GM19099 (cell line): ENCODE results near the gene CDH4.

ENCODE experiments used
- POLR2A ChIP-seq: IDR thresholded peaks from 3 replicates; pipeline ENCODE4 v1.6.1; 2011; ENCODE audit warnings: low read depth; ENCODE audit not compliant: insufficient read length; ENCODE audit errors: extremely low read depth

Gene CDH4

DNA sequence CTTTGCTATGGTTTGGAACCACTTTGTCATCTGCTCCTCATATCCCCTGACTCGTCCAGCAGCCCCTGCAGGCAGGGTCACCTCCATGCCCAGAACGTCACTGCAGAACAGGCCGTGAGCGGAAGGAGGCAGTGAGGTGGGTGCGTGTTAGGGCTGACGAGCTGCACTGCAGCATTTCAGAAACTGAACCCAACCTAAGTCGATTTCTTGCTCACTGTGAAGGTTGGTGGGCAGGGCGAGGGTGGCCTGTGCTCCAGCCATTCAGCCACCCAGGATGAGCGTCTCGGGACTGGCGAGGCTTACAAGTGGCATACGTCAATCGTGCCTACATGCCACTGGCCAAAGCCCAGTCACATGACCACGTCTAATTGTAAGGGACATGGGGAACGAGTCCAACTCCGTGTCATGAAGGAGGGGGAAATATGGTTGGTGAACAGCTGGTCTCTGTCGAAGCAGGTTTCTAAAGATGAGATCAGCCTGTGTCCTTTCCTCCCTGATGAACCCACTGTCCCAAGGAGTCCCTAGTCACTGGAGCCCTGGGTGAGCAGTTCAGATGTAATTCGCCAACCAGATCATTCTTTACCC lies 524.5 kb downstream of the CDH4 start:
- no peak for TF ChIP-seq POLR2A

DNA sequence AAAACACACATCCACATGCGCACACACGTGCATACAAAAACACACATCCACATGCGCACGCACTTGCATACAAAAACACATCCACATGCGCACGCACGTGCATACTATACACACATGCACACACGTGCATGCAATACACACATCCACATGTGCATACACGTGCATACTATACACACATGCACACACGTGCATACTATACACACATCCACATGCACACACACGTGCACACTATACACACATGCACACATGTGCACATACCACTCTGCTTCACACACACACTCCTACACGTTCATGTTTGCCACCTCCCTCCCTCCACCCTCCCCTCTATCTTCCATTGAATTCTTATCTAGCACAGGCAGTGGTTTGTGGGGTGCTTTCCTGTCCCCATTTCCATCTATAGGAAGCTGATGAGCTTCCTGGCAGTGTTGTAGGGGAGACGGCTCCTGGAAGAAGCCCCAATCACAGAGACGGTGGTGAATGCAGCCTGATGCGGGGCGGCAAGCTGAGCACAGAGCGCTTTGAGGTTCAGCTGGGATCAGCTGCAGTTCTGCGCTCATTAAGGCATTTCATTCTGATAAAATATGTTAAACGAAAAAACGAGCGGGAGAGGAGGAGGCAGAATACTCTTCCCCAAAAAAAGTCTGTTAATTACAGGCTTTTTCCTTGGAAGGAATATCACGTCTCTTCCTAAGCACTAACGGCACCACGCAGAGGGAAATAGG lies 525.9 kb downstream of the CDH4 start:
- TF ChIP-seq POLR2A, result no peak

- TF ChIP-seq POLR2A, result no peak
Observed at GRCh38 chr20:61778495-61778863, 526.4 kb downstream of the CDH4 start.

DNA sequence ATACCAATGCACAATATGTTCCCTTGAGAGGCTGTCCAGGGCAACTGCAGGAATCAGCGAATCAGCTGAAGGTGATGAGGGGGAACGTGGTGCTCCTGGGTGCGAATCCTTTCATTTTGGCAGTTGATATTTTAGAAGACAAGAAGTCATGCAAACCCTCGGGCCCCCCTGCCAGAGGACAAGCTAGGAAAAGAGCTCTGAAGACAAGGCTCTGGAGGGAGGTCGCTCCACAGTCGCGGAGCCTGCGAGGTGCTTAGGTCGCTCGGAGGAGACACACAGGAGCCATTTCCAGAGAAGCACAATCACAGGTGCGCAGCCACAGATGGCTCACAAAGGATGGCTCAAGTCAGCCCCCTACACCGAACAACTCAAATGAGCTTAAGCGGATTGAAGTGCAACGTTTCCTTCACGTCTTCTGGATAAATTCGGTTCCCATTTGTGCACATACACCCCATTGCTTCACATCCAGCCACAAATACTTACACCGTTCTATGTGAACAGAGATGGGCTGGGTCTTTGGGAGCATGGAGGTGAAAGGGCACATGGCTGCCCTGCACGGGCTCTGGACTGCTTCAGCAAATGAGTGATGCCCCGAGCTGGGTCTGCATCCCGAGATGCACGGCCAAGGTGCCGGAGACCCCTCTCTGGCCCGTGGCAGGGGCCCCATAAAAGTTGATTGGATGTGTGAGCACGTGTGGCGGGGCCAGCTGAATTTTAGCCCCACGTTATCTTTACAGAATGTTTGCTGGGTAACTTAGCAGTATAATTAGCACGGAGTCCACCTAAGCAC lies 527.3 kb downstream of the CDH4 start:
- no peak for TF ChIP-seq POLR2A

DNA sequence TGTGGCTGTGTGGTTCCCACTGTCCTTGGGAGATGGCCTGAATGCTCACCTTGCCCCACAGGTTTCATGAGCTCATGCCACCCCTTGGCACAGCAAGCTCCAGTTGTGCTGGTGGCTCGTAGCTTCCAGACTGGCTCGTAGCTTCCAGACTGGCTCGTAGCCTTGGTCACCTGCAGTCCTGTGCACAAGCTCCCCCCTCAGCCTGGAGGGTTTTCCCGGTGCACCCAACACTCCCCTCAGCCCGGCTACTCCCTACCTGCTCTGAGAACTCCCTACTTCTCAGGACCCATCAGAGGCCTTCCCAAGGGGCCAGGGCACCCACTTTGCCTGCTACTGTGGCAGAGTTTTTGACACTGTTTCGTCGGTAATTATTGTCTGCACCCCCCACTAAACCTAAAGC lies 528.0 kb downstream of the CDH4 start:
- no peak for TF ChIP-seq POLR2A

- TF ChIP-seq POLR2A, result no peak
Observed at GRCh38 chr20:61784801-61785566, 532.9 kb downstream of the CDH4 start.

DNA sequence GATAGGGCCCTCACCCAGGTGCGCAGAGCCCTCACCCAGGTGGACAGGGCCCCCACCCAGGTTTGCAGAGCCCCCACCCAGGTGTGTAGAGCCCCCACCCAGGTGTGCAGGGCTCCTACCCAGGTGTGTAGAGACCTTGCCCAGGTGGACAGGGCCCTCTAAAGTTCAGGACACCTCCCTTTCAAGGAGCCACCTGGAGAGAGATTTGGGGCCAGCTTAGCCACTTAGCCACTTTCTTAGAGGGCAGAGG lies 533.4 kb downstream of the CDH4 start:
- no peak for TF ChIP-seq POLR2A

- TF ChIP-seq POLR2A, result no peak
Observed at GRCh38 chr20:61786230-61786629, 534.2 kb downstream of the CDH4 start.

- no peak for TF ChIP-seq POLR2A
Observed at GRCh38 chr20:61788343-61788742, 536.3 kb downstream of the CDH4 start.

DNA sequence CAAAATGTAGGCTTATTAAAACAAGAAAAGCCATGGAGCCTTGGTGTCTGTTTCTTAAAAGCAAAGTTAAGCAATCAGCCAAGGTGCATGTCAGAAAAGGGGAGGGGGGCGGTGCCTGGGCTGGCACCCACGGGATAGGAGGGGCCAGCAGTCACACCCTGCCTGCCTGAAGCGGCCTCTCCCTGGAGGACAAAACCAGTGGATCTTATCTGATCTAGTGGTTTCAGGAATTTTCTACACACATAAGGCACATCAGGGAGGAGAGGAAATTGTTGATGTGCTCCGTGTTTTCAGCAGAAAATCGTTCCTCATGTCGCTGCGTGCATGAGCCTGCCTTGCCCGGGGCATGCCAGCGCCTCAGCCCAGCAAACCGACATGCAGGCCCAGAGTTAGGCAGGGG lies 537.3 kb downstream of the CDH4 start:
- TF ChIP-seq POLR2A, result no peak

GRCh38 chr20:61790116-61790827 lies 538.2 kb downstream of the CDH4 start:
- TF ChIP-seq POLR2A, result no peak

- no peak for TF ChIP-seq POLR2A
Observed at GRCh38 chr20:61791995-61792394, 539.9 kb downstream of the CDH4 start.

- no peak for TF ChIP-seq POLR2A
Observed at GRCh38 chr20:61795669-61796630, 543.9 kb downstream of the CDH4 start.

DNA sequence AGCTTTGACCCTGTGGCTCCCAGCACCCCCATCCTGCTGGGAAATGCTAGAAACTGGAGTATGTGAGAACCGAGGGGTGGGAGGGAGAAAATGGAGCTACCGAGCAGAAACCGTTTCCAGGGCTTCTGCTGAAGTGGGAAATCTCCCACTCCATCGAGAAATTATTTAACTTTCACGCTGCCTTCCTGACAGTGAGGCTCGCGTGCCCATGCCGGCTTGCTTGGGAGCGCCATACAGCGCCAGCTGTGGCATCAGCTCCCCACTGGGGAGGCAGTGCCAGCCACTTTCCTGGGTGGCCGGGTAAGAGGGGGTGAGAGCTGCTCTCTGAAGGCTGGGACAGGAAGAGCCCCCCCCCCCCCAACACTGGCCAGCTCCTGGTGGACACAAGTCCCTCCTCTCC lies 544.7 kb downstream of the CDH4 start:
- TF ChIP-seq POLR2A, result no peak
